ENCODE measurements around the gene CLIP2.

DNA sequence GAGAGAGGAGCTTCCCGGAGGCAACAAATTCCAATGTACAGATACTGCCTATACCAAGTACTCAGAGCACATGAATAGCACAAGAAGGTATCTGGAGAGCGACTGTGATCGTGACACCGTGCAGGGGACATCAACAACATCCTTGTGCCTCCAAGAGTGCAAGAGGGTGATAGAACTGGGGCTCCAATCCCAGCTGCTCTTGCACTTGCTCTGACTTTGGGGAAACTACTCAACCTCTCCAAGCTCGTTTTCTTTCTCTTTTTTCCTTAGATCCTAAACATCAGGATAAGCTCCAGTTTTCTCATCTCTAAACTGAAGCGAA is 47.1 kb upstream of the CLIP2 start:
- TF ChIP-seq FOXM1 (IDR thresholded peaks at IDR 0.05; ENCODE audit: borderline replicate concordance) (no peak), SUZ12 (IDR thresholded peaks at IDR 0.05) (no peak), FOXK2 (IDR thresholded peaks at IDR 0.05) (no peak), HDGF (IDR thresholded peaks at IDR 0.05; ENCODE audit: borderline replicate concordance) (no peak), ZNF384 (IDR thresholded peaks at IDR 0.05) (no peak), ELF4 (IDR thresholded peaks at IDR 0.05) (no peak), SP1 (IDR thresholded peaks at IDR 0.05) (no peak), BHLHE40 (IDR thresholded peaks at IDR 0.05; ENCODE audit: borderline replicate concordance) (no peak), L3MBTL2 (conservative IDR thresholded peaks at IDR 0.05) (no peak), CTBP1 (IDR thresholded peaks at IDR 0.05; ENCODE audit: borderline replicate concordance) (no peak), FOXA1 (IDR thresholded peaks at IDR 0.05) (no peak), LEF1 (IDR thresholded peaks at IDR 0.05; ENCODE audit: borderline replicate concordance) (no peak), ARNT (IDR thresholded peaks at IDR 0.05) (no peak)
- TF ChIP-seq, protein P1, sequence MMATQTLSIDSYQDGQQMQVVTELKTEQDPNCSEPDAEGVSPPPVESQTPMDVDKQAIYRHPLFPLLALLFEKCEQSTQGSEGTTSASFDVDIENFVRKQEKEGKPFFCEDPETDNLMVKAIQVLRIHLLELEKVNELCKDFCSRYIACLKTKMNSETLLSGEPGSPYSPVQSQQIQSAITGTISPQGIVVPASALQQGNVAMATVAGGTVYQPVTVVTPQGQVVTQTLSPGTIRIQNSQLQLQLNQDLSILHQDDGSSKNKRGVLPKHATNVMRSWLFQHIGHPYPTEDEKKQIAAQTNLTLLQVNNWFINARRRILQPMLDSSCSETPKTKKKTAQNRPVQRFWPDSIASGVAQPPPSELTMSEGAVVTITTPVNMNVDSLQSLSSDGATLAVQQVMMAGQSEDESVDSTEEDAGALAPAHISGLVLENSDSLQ (IDR thresholded peaks at IDR 0.05) = no peak

All from HEK293T (cell line).